HG03097 (cell line): Measurements from ENCODE around the gene CACNG5.

Source experiments
- ATAC-seq: cut with Tn5 transposase; IDR thresholded peaks from one replicate; pipeline ENCODE4 v1.9.1; 2021; ENCODE audit not compliant: unreplicated experiment, low FRiP score

CACNG5 gene, protein sequence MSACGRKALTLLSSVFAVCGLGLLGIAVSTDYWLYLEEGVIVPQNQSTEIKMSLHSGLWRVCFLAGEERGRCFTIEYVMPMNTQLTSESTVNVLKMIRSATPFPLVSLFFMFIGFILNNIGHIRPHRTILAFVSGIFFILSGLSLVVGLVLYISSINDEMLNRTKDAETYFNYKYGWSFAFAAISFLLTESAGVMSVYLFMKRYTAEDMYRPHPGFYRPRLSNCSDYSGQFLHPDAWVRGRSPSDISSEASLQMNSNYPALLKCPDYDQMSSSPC

DNA sequence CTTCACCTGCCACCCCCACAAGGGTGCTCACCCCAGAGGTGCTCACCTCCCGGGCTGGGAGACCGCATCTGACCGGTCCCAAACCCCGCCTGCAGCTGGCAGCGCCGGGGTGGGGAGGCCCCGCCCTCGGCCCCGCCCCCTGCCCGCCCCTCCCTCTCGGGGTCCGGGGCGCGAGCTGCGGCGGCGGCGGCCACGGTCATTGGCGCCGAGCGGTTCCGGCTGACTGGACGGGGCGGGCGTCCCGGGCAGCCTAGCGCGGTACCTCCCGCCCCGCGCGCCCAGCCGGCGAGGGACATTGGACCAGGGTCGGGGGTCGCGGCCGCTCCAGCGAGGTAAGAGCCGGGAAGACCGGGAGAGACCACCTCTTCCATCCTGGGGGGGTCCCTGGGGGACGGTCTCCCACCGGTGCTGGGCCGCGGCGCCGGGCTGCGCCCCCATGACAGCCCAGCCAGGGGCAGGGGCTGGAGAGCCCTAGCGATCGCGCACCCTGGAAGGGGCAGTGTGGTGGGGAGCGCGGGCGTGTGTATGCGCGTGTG is at the start of gene CACNG5:
CACNG5 (plus strand) TSS at position 199 of the 536 bp plus-strand sequence. CDS start 42,216 bp downstream, outside the sequence.
- ATAC-seq = no peak

DNA sequence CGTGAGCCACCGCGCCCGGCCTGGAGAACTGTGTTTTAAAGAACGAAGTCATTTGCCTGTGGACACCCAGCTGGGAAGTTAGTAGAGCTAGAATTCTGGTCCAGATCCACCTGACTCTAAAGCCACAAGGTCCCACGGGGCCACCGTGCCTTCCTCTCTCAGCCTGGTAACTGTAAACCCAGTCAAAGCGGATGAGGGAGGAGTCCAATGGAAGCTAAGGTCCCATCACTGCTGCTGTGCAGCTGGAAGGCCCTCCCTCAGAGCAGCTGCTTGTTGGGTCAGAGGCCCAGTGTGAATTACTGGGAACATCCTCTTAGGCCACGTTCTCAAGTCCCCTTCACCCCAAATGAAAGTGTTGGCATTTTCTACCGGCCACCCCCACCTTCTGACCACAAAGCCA is 48.8 kb upstream of the CACNG5 start:
- ATAC-seq = no peak

DNA sequence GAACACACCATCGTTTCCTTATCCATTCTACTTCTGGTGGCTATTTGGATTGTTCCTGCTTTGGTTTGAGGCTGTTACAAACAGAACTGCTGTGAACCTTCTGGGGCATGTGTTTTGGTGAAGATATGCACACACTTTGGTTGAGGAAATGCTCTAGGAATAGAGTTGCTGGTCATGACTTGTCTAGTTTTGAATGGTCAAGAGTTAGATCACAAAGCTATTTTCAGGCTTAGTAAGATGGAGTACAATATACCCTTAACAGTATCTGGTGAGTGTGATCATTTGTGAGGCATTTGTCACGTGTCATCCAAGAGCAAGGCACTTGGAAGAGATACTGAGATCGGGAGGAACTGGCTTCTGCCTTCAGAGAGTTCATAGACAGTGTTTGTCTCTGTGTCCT is 47.0 kb upstream of the CACNG5 start:
- ATAC-seq = no peak

DNA sequence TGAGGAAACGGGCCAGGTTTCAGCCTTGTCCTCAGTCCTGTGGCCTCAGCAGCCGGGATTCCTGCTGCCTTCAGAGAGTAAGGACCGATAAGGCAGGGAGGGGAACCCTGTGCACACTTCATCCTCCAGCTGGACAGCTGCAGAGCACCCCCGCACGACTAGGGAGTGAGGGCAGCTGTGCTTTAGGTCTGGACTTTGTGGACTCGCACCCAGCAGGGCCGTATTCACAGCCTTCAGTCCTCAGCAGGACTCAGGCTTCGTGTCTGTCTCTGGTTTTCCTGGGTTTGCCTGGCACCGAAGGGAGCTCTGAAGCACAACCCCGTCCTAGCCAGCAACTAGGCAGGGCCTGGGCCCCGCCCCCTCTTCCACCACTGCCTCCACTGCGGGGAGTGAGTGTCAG is 45.8 kb upstream of the CACNG5 start:
- ATAC-seq = no peak

DNA sequence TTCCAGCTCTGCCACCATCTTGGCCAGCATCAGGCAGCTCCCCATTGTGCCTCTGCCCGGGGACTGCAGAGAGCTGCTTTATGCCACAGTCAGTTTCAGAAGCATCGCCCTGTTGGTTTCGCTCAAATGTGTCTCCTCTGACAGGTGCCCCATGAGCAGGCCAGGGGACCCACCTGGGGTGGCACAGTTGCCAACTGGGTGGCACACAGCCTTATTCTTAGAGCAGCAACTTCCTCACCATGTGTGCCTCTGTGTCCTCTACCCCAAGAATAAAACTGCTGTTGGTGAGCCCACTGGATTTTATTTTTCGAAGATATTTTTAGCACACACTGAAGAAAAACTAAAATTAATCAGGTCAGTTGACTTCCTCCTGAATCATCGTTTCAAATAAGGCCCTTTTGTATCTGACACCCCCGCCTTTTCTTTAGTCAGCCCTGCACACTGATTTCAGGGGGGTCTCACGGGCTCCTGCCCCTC is 44.9 kb upstream of the CACNG5 start:
- ATAC-seq = no peak

DNA sequence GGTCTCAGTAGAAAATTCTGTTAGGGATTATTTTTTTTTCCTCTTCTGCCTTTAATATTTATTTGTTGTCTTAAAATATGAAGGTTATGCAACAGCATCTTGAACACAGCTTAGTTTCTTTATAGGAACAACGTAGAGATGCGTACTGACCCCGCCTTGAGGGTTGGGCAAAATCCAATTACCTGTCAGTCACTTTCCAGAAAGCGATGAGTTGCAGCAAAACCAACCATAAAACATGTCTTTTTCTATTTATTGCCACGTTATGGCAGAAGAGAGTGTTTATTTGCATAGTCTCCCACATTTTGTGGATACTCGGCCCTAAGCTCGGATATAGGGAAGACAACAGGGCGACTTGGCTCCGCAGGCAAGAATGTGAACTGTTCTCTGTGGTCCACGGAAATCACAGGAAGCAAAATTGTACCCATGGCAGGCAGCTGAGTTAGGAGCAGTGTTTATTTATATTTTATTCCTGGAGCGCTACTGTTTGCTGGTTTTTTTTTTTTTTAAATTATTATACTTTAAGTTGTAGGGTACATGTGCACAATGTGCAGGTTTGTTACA is 44.3 kb upstream of the CACNG5 start:
- ATAC-seq = no peak

DNA sequence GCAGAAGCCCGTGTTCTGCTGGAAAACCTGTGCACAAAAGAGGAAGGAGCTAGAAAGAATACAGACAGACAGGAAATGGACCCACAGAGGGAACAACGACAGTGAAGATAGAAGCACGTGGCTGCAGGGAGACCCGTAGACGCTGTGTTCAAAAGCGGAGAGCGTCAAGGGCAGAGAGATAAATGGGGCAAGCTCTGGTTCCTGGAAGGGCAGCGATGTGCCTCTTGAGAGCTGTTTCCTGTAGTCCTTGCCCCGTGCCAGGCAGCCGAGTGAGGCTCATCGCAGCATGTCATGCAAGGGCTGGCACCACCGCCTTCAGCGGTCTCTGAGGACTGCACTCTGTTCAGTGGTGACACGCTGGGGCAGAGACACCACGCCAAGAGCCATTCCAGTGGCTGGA is 43.6 kb upstream of the CACNG5 start:
- no peak for ATAC-seq

DNA sequence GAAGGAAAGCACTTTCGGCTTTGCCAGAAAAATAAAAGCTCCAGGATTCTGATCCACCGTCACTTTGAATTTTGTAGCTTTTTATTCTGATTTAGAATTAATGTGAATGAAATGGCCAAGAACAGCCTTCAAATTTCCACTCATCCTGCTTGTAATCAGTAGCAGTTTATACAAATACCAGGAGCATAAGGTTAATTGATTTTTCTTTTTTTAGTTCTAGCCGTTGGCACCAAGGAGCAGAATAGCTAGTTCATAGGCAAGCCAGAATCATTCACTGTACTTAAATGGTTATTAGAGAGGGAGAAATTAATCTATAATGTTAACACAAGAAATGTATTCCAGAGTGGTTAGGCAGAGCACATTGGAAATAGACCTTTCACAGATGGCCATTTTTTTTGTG is 41.1 kb upstream of the CACNG5 start:
- no peak for ATAC-seq

DNA sequence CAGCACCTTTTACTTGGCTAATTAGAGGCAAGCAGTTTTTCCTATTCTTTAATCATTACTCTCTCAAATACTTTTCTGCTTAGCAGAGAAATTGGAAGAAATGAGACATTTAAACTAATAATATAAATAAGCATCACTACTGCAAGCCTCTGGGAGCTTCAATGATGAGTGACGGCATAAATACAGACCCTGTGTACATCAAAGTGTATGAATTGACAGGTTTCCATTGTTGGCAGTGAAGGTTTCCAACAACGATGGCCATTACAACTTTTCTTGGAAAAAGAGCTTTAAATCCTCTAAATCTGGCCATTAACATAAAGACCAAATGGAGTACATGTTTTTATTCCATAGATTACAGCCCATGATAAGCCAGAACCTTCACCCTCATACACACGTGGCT is 39.4 kb upstream of the CACNG5 start:
- ATAC-seq = no peak

DNA sequence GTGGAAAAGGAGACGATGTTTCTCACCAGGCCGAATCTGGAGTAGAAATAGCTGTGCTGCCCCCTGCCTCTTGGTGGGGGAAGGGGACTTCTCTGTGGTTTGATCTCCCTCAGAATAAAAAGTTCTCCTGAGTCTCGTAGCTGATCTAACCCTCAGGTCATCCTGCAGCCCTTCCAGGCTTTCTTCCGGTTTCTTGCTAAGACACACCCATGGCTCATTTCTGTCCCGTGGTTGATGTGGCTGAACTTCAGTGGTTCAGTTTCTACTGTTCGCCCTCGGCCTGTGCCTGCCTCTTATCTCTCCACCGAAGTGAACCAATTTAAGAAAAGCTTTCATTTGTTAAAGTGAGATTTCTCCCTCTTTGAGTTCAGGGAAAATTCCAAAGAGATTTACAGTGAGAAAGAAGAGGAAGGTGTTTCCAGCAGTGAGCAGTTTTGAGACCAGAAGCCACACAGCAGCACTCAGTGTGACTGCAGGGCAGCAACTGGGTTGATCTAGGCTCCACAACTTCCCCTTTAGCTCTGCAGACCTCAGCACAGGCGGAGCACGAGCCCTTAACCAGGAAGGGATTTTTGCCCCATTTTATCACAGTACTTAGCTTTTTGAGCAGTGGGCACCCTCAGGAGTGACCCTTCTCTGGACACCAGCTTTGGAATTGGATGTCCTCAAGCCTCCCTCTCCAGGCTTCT is 34.9 kb upstream of the CACNG5 start:
- ATAC-seq = no peak

DNA sequence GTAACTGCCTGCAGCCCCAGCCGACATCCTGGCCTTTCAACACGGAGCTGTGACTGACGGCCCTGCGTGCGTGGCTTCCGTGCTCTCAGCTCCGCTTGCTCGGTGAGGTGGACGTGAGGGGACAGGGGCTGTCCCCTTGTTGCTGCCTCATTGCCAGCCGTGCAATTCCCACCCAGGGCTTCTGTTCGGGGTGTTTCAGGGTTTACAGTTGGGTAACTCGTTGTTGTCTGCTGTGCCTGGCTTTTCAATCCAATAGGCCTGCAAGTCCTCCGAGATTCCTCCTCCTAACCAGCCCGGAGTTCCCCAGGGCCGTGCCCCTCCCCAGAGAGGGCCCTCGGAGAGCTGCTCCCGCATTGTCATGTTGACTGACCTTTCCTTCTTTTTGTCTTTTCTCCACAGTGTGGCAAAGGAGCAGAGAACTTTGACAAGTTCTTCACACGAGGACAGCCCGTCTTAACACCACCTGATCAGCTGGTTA is 31.4 kb upstream of the CACNG5 start:
- no peak for ATAC-seq

DNA sequence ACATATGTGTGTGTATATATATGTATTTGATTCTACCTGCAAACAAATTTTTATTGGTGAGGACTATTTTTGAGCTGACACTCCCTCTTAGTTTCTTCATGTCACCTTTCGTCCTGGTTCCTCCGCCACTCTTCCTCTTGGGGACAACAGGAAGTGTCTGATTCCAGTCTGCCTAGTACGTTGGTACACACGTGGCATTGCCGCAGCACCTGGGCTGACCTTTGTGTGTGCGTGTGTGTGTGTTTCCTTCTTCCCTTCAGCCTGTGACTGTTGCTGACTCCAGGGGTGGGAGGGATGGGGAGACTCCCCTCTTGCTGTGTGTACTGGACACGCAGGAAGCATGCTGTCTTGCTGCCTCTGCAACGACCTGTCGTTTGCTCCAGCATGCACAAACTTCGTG is 29.4 kb upstream of the CACNG5 start:
- ATAC-seq = no peak

DNA sequence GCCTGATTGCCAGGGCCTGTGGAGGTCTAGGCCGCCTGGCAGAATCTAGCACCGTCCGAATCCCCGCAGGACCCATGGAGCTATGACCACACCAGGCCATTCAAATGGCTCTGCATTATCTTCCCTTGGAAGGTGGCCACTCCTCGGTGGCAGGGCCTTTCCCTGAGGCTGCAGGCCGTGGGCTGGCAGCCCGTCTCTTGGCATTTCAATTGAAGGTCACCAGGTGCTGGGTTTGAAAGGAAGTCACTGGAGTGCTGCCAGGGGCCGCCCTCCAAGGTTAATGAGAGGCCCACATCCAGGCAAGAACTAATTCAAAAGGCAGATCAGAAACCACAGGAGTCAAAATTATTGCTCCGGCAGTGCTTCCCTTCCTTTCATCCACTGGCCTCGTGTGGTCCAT is 27.7 kb upstream of the CACNG5 start:
- ATAC-seq = no peak

DNA sequence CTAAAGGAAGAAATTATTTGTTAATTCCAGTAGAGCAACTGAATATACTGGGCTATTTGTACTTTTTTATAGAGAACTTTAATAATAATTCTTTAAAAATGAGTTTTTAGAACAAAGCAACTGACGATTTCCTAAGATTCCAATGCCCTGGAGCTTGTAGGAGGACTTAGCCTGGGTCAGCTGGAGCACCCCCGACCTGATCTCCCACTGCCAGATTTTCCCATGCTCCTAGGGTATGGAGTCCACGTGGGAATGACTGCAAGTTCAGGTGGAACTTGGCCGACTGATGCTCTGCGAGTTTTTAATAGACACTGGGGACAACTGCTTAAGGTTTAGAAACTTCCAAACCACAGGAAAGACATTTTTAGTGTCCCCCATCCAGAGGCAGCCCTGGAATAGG is 25.5 kb upstream of the CACNG5 start:
- no peak for ATAC-seq

DNA sequence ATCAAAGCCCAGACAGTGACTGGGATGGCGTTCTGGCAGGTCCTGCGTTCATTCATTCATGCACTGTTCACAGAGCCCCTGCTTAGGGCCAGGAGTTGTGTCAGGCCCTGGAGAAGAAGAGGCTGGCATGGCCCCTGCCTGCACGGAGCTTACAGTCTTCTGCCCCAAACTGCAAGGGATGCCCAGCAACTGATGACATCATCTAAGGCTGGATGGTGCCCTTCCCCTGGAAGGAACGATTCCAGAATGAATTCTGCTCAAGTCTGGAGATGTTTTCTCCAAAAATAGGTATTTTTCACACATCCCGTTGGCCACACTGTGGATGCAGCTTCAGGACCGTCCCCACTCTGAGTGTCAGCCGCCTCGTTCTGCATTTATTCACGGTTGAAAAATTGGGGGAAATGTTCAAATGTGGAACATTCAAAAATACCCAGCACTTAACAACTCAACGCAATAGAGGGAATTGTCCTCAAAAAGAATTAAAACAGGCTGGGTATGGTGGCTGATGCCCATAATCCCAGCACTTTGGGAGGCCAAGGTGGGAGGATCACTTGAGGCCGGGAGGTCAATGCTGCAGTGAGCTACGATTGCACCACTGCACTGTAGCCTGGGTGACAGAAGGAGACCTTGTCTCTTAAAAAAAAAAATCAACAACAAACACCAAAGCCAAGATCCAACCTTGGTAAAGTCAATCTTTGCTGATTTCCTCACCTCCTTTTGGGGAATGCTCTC is 23.8 kb upstream of the CACNG5 start:
- no peak for ATAC-seq

DNA sequence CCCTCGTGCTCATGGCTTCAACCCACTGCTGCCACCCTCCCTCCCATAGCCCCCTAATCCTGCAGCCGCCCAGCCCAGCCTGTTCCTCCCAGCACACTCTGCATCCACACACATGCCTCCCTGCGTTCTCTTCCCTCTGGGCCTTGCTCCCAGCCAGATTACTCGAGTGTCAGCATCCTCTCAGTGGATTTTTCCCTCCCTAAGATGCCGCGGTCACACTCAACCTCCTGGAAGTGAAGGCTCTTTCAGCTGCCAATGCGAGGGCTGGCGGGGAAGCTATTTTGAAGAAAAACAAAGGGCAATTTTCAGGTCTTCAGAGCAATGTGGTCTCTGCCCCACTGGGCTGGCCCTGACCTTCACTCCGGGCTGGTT is 23.2 kb upstream of the CACNG5 start:
- no peak for ATAC-seq

DNA sequence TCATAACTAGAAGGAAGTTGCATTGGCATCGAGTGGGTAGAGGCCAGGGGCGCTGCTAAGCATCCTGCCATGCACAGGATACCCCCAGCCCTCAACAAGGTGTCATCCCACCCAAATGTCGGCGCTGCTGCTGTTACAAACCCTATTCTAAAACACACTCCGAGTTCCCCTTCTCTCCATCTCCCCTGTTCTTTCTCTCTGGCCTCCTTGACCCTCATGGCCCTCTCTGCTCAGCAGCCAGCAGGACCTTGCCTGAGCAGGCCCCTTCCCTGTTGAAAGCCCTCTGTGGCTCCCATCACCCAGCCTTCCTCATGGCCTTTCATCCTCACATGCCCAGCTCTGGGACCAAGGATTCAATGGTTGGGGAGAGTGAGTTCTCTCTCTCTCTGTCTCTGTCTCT is 22.3 kb upstream of the CACNG5 start:
- ATAC-seq = no peak

DNA sequence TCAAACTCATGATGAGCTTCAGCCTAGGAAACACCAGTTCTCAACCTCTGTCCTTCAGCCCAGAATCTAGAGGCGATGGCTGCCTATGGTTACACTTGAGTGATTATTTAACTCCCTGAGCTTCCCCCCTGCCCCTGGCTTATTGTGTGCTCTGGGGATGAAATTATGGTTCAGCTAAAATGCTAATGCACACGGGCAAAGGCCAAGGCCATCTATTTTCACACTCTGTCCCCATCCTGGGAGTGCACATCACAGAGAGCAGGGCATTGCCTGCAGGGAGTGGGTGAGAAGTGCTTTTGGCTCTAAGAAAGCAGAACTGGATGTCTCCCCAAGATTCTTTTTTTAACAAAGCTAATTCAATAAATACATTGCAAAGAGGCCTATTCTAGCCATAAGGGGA is 21.6 kb upstream of the CACNG5 start:
- no peak for ATAC-seq

DNA sequence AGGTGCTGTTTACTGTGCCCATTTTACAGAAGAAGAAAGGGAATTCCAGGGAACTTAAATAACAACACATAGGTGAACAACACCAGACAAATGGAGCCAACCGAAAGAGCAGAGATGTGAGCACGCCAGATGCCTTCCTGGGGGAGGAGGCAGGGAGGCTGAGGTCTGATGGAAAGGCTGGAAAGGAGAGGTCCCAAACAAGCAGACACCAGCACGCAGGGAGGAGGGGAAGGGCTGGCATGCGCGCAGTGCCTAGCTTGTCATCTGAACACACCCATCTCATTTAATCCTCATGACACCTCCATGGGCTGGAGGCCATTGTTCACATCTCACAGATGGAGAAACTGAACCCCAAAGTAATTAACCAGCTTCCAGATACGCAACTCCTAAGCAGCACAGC is 20.9 kb upstream of the CACNG5 start:
- no peak for ATAC-seq

DNA sequence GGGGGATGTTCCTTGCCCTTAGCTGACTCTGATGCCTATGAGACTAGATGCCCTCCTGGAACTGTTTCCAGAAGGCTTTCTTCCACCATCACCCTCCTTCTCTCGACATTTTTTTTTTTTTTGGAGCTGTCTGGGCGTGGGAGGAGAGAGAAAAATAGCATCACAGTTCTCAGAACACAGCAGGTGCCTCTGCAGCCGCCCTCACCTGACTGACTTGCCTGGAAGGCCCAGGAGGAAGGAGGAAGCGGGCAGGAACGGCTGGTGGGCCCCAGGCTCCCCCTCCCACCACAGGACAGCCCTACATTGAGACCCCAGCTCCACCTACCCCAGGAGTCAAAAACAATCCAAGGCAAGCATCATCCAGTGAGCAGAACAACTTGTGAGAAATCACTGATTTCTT is 20.3 kb upstream of the CACNG5 start:
- no peak for ATAC-seq

DNA sequence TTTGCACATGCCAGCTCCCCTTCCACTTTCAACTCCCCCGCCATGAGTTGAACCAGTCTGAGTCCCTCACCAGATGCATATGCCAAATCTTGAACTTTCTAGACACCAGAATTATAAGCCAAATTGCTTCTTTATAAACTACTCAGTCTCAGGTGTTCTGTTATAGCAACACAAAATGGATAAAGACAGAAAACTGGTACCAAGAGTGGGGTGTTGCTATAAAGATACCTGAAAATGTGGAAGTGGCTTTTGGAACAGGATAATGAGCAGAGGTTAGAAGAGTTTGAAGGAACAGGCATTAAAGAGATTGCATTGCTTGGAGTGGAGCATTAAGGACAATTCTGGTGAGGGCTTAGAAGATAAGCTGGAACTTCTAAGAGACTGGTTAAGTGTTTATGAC is 17.2 kb upstream of the CACNG5 start:
- no peak for ATAC-seq
